Body of pancreas (tissue), 4 donors: Measurements from ENCODE around the gene C1orf35.

Source experiments
- POLR2A ChIP-seq, 3 donors: fragments of 450-650 bp; IDR thresholded peaks; one replicate each; pipeline ENCODE4 v1.6.1; 2016; ENCODE audit warnings: antibody characterized with exemption in 3 of 3, mild to moderate bottlenecking in 2 of 3
- TF ChIP-seq, protein P1 (sequence below), 7 experiments: fragments of 450-650 bp in 4 of 7; fragments of 200-600 bp in 3 of 7; sonication (generic) in 3 of 7; IDR thresholded peaks; one replicate each; pipeline ENCODE4 v1.5.1; 2016 to 2019; ENCODE audit warnings: antibody characterized with exemption in 7 of 7

GRCh38 chr1:228066891-228067654 lies 36.1 kb downstream of the C1orf35 start:
- TF ChIP-seq, protein P1, sequence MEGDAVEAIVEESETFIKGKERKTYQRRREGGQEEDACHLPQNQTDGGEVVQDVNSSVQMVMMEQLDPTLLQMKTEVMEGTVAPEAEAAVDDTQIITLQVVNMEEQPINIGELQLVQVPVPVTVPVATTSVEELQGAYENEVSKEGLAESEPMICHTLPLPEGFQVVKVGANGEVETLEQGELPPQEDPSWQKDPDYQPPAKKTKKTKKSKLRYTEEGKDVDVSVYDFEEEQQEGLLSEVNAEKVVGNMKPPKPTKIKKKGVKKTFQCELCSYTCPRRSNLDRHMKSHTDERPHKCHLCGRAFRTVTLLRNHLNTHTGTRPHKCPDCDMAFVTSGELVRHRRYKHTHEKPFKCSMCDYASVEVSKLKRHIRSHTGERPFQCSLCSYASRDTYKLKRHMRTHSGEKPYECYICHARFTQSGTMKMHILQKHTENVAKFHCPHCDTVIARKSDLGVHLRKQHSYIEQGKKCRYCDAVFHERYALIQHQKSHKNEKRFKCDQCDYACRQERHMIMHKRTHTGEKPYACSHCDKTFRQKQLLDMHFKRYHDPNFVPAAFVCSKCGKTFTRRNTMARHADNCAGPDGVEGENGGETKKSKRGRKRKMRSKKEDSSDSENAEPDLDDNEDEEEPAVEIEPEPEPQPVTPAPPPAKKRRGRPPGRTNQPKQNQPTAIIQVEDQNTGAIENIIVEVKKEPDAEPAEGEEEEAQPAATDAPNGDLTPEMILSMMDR (IDR thresholded peaks at IDR 0.05): no peak
- no peak for TF ChIP-seq POLR2A (IDR thresholded peaks at IDR 0.05)
